ENCODE data around the gene FBXW12. TPM values are rescaled to one million over a fixed set of nuclear protein-coding genes. Genes with fewer than 3 reads are reported as not detected.

Gene FBXW12
- total RNA-seq, 2 donors from 2014 or later, result not detected

GRCh38 chr3:48387634-48388033 is 15.6 kb downstream of the FBXW12 start:
- Histone ChIP-seq H3K4me3 (no peak overlapping the region), H3K27ac (no peak overlapping the region), H3K4me1 (ENCODE audit: control insufficient read depth in 1 of 2, low read depth in 2 of 2) (no peaks in the 10 kb centered on the region), H3K36me3 (no peaks in the 10 kb centered on the region), H3K27me3 (replicated peaks; ENCODE audit: insufficient read depth) (no peaks in the 10 kb centered on the region), H3K9me3 (no peaks in the 10 kb centered on the region)
- no peak for ATAC-seq (ENCODE audit: insufficient number of reproducible peaks, low FRiP score, low read depth)
- TF ChIP-seq, protein P1, sequence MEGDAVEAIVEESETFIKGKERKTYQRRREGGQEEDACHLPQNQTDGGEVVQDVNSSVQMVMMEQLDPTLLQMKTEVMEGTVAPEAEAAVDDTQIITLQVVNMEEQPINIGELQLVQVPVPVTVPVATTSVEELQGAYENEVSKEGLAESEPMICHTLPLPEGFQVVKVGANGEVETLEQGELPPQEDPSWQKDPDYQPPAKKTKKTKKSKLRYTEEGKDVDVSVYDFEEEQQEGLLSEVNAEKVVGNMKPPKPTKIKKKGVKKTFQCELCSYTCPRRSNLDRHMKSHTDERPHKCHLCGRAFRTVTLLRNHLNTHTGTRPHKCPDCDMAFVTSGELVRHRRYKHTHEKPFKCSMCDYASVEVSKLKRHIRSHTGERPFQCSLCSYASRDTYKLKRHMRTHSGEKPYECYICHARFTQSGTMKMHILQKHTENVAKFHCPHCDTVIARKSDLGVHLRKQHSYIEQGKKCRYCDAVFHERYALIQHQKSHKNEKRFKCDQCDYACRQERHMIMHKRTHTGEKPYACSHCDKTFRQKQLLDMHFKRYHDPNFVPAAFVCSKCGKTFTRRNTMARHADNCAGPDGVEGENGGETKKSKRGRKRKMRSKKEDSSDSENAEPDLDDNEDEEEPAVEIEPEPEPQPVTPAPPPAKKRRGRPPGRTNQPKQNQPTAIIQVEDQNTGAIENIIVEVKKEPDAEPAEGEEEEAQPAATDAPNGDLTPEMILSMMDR (IDR thresholded peaks at IDR 0.05), result no peak
- no peak for DNase-seq (ENCODE audit: low spot score)

DNA sequence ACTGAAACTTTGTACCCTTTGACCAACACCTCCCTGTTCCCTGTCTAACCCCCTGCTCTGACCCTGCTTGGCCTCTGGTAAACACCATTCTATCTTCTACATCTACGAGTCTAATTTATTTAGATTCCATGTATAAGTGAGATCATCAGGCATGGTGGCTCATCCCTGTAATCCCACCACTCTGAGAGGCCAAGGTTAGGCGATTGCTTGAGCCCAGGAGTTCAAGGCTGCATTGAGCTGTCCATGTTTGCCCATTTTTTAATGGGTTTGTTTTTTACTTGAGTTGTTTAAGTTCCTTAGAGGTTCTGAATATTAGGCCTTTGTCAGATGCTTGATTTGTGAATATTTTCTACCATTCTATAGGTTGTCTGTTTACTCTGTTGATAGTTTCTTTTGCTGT is 16.9 kb downstream of the FBXW12 start:
- Histone ChIP-seq H3K4me1 (ENCODE audit: control insufficient read depth in 1 of 2, low read depth in 2 of 2) (no peaks in the 10 kb centered on the region), H3K9me3 (no peaks in the 10 kb centered on the region), H3K27me3 (replicated peaks; ENCODE audit: insufficient read depth) (no peaks in the 10 kb centered on the region), H3K4me3 (no peak overlapping the region), H3K27ac (no peak overlapping the region), H3K36me3 (no peaks in the 10 kb centered on the region)
- TF ChIP-seq, protein P1 (IDR thresholded peaks at IDR 0.05), result no peak
- DNase-seq (ENCODE audit: low spot score), result no peak
- ATAC-seq (ENCODE audit: insufficient number of reproducible peaks, low FRiP score, low read depth), result no peak

- ATAC-seq (ENCODE audit: insufficient number of reproducible peaks, low FRiP score, low read depth) (no peak), DNase-seq (ENCODE audit: low spot score) (no peak)
- TF ChIP-seq, protein P1 (IDR thresholded peaks at IDR 0.05), result no peak
- Histone ChIP-seq H3K27ac (no peak overlapping the region), H3K9me3 (no peaks in the 10 kb centered on the region), H3K36me3 (no peaks in the 10 kb centered on the region), H3K4me3 (no peak overlapping the region), H3K27me3 (replicated peaks; ENCODE audit: insufficient read depth) (no peaks in the 10 kb centered on the region), H3K4me1 (ENCODE audit: control insufficient read depth in 1 of 2, low read depth in 2 of 2) (no peaks in the 10 kb centered on the region)
Measured at GRCh38 chr3:48394391-48394790, 22.4 kb downstream of the FBXW12 start.

- Histone ChIP-seq H3K4me3 (no peak overlapping the region), H3K27me3 (replicated peaks; ENCODE audit: insufficient read depth) (no peaks in the 10 kb centered on the region), H3K36me3 (no peaks in the 10 kb centered on the region), H3K9me3 (no peaks in the 10 kb centered on the region), H3K27ac (no peak overlapping the region), H3K4me1 (ENCODE audit: control insufficient read depth in 1 of 2, low read depth in 2 of 2) (no peaks in the 10 kb centered on the region)
- ATAC-seq (ENCODE audit: insufficient number of reproducible peaks, low FRiP score, low read depth), result no peak
- TF ChIP-seq, protein P1 (IDR thresholded peaks at IDR 0.05), result no peak
- no peak for DNase-seq (ENCODE audit: low spot score)
Measured at GRCh38 chr3:48395714-48396113, 23.7 kb downstream of the FBXW12 start.

- no peak for ATAC-seq (ENCODE audit: insufficient number of reproducible peaks, low FRiP score, low read depth)
- TF ChIP-seq, protein P1 (IDR thresholded peaks at IDR 0.05), result no peak
- Histone ChIP-seq H3K9me3 (no peaks in the 10 kb centered on the region), H3K27me3 (replicated peaks; ENCODE audit: insufficient read depth) (no peaks in the 10 kb centered on the region), H3K27ac (no peak overlapping the region), H3K4me3 (no peak overlapping the region), H3K4me1 (ENCODE audit: control insufficient read depth in 1 of 2, low read depth in 2 of 2) (peaks cover 14 to 20% of the 10 kb centered on the region in 2 donors), H3K36me3 (no peaks in the 10 kb centered on the region)
- no peak for DNase-seq (ENCODE audit: low spot score)
Measured at GRCh38 chr3:48397767-48398681, 26.0 kb downstream of the FBXW12 start.

All from thoracic aorta (tissue), 2 donors.